Measurements from ENCODE around the gene CYTH3. TPM values are rescaled to one million over a fixed set of nuclear protein-coding genes. Genes with fewer than 3 reads are reported as not detected.

CYTH3 gene
- total RNA-seq, 4 donors from 2014 or later, result 41.0 to 75.5 (median 56.7) TPM

DNA sequence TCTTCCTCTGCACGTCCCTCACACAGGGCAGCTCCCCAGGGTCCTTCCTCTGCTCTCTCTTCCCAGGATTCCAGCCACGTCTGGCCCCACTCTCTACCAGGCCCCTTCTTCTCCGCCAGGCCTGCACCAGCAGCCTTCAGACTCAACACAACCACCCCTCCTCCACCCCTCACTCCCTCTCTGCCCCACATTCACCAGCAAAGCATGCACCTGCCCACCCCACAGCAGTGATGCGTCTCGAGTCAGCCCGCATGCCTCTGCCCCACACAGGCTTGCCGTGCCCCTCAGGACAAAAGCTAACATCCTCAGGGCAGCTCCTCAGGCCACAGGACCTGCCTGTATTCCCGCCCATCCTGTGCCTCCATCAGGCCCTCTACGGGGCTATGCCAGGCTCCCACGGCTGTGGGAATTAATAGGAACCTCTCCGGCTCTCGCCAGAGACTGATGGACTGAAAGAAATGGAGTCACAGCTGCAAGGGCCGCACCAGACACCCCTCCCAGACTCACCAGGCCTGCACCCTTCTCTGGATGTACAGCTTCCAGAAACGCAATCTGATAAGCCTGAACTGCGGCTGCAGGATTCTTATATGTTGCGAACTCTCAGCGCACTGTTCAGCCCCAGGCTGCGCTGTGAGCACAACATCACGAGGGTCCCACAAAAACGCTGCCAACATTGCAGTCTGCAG, 100.1 kb downstream of the CYTH3 start:
- H3K36me3 ChIP-seq, result peaks cover 11 to 18% of the 10 kb centered on the region in 2 donors
- no peak for TF ChIP-seq POLR2A (IDR thresholded peaks at IDR 0.05)
- TF ChIP-seq CTCF (IDR thresholded peaks at IDR 0.05), result no peak
- WGBS, 2 donors, result 93 to 94% methylated on average over 18 to 20 of the region's 20 CpGs
- no peaks in the 10 kb centered on the region for H3K9me3 ChIP-seq
- no peak for DNase-seq
- intact Hi-C loops (cut with DNase I), result loop anchor here (10.0 kb wide), 1 partner anchor 102 kb away; the partner anchor contains the start of gene CYTH3
- no peak overlapping the region for H3K27ac ChIP-seq
- no peaks in the 10 kb centered on the region for H3K27me3 ChIP-seq
- peaks cover 0 to 9% of the 10 kb centered on the region in 2 donors for H3K4me1 ChIP-seq
- H3K4me3 ChIP-seq (replicated peaks in 1 of 3), result no peak overlapping the region

DNA sequence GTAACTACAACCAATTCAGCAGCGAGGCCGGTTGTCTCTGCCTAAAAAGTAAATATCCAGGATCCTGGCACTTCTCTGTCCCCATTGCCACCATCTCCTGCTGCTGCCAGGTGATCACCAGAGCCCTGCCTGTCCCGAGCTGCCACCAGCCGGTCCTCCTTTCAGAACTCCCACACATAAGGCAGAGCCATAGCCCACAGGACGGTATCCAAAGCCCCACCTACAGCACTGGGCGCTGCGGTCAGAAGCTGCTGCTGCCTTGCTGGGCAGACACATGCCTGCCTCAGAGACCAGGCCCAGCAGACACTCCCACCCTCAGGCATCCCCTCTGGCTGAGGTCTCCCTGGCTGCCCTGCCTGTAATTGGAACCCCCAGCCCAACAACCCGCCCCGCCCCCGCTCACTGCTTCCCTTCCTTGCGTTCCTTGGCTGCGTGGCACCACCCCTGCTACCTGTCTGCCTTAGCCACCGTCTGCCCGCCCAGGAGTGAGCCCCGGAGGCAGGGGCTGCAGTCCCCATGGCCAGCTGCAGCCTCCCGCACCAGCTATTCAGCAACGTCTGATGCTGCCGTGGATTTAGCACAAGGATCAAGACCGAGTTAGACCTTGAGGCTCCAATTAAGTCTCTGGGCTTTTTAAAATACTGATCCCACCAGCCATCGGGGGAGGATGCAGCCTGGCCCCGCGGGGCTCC, 100.7 kb downstream of the CYTH3 start:
- H3K4me3 ChIP-seq (replicated peaks in 1 of 3), result no peak overlapping the region
- H3K27ac ChIP-seq, result no peak overlapping the region
- H3K9me3 ChIP-seq, result no peaks in the 10 kb centered on the region
- H3K27me3 ChIP-seq, result no peaks in the 10 kb centered on the region
- peaks cover 11 to 18% of the 10 kb centered on the region in 2 donors for H3K36me3 ChIP-seq
- no peak for DNase-seq
- peaks cover 0 to 8% of the 10 kb centered on the region in 2 donors for H3K4me1 ChIP-seq
- WGBS, 2 donors, result 79 to 82% methylated on average over 22 of the region's 22 CpGs
- no peak for TF ChIP-seq POLR2A (IDR thresholded peaks at IDR 0.05)
- intact Hi-C loops (cut with DNase I), result loop anchor here (10.0 kb wide), 1 partner anchor 103 kb away; the partner anchor contains the start of gene CYTH3

DNA sequence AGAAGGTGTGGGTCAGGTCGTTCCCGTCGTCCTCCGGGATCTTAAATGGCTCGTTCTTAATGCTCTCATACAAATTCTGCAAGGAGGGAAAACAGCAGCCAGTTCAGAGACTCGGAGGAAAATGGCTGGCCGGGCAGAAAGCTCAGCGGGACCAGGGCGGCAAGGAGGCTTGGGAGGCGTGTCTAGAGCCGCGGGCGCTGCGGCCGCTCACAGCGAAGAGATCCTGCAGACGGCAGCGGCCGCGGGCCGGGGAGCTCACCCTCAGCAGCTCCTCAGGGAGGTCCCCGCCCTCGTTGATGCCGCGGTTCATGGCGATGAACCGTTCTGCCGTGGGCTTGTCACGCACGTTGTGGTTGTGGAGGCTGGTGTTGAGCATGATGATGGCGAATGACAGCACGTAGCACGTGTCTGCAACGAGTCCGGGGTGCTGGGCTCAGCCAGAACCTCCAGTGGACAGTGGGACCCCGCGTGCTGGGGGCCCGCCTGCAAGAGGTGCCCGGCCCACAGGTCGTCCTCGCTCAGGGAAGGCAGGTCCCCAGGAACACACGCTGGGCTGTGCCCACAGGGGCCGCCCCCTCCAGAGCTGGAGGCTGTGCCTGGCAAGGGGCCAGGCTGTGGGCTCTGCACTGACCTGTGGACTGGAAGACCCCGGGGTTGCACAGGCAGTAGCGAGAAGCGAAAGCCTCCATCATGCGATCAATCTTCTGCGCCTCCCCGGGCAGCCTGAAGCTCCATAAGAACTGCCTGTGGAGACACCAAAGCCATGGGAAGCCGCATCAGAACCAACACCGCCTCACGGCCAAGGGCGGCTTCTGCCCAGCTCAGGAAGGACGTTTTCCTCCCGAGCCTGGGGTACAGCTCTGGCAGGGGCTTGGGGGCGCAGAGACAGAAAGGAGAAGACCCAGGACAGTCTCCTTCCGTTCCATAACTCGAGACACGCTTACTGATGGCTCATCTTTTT, 101.6 kb downstream of the CYTH3 start:
- H3K4me3 ChIP-seq (replicated peaks in 1 of 3), result no peak overlapping the region
- peaks cover 11 to 18% of the 10 kb centered on the region in 2 donors for H3K36me3 ChIP-seq
- no peaks in the 10 kb centered on the region for H3K27me3 ChIP-seq
- 92 to 94% methylated on average over 48 to 56 of the region's 59 CpGs for WGBS, 2 donors
- TF ChIP-seq POLR2A (IDR thresholded peaks at IDR 0.05) (no peak), CTCF (IDR thresholded peaks at IDR 0.05) (no peak)
- no peak overlapping the region for H3K27ac ChIP-seq
- no peak for DNase-seq
- intact Hi-C loops (cut with DNase I), result loop anchor here (10.0 kb wide), 1 partner anchor 104 kb away; the partner anchor contains the start of gene CYTH3
- no peaks in the 10 kb centered on the region for H3K9me3 ChIP-seq
- H3K4me1 ChIP-seq, result peaks cover 0 to 3% of the 10 kb centered on the region in 2 donors

- 92 to 95% methylated on average over 28 to 36 of the region's 36 CpGs for WGBS, 2 donors
Observed at GRCh38 chr7:6169805-6170520, 102.5 kb downstream of the CYTH3 start.

More at GRCh38 chr7:6169805-6170520, 102.5 kb downstream of the CYTH3 start:
- no peak overlapping the region for H3K4me3 ChIP-seq (replicated peaks in 1 of 3)
- H3K36me3 ChIP-seq, result peaks cover 11 to 24% of the 10 kb centered on the region in 2 donors
- intact Hi-C loops (cut with DNase I), result loop anchor here (10.0 kb wide), 1 partner anchor 105 kb away; the partner anchor contains the start of gene CYTH3
- no peak for DNase-seq
- no peaks in the 10 kb centered on the region for H3K9me3 ChIP-seq
- TF ChIP-seq POLR2A (IDR thresholded peaks at IDR 0.05) (no peak), CTCF (IDR thresholded peaks at IDR 0.05) (no peak)
- H3K4me1 ChIP-seq, result no peaks in the 10 kb centered on the region
- H3K27me3 ChIP-seq, result no peaks in the 10 kb centered on the region
- H3K27ac ChIP-seq, result no peak overlapping the region
